HT-29 (cell line): ENCODE measurements around the gene COL23A1. TPM values are rescaled to one million over a fixed set of nuclear protein-coding genes. Genes with fewer than 3 reads are reported as not detected.
"Not testable (repeated sequence)": the region's sequence is repeated elsewhere in the genome, so short reads cannot be mapped to it uniquely, and the experiment has no call there.

ENCODE experiments used
- DNase-seq: peaks from one replicate; pipeline ENCODE4 v3.0.0-alpha.2; 2015; ENCODE audit warnings: low spot score
- total RNA-seq: library from RNA; depleted of rRNA; stranded (reverse); fragments of >200 nt; shearing (Covaris generic); gene quantifications from 2 replicates; pipeline ENCODE4 v1.2.3, GENCODE V29; 2014

The COL23A1 gene
- total RNA-seq, 1 experiment from 2014 or later = not detected

DNA sequence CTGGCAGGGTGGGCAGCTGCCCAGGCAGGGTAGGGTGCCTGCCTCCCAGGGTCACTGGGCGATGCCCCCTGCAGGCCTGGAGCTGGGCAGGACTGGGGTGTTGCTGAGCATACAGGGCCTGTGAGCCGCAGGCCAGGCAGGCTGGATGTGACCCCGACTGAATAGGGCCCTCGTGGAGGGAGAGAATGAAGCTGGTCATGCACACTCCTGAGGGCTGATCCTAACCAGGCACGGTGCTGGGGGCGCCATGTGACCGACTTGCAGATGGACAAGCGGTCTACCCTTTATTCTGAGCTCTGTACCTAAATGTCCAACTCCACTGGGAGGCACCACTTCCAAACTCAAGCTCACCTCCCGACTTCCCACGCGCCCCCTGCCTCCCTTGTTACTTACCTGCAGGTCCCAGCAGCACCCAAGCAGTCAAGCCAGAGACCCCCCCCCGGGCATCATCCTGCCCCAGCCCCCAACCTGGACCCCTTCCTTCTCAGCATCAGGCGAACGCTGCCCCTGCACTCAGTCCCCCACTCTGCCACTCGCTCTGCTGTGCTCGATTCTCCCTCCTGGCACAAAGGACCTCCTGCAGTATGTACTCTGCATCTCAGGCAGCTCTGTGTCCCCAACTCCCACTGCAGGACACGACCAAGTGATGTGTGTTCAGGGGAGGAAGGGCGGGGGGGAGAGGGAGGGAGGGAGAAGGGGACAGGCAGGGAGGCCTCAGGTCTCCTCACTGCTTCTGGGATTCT lies 280.8 kb downstream of the COL23A1 start:
- no peak for DNase-seq

- DNase-seq = no peak
These were observed 281.6 kb downstream of the COL23A1 start for GRCh38 chr5:178308541-178309092.

- no peak for DNase-seq
These were observed 282.7 kb downstream of the COL23A1 start for GRCh38 chr5:178307267-178308045.

GRCh38 chr5:178306430-178307225 lies 283.6 kb downstream of the COL23A1 start:
- DNase-seq = no peak

- DNase-seq = no peak
These were observed 284.4 kb downstream of the COL23A1 start for GRCh38 chr5:178305801-178306200.

DNA sequence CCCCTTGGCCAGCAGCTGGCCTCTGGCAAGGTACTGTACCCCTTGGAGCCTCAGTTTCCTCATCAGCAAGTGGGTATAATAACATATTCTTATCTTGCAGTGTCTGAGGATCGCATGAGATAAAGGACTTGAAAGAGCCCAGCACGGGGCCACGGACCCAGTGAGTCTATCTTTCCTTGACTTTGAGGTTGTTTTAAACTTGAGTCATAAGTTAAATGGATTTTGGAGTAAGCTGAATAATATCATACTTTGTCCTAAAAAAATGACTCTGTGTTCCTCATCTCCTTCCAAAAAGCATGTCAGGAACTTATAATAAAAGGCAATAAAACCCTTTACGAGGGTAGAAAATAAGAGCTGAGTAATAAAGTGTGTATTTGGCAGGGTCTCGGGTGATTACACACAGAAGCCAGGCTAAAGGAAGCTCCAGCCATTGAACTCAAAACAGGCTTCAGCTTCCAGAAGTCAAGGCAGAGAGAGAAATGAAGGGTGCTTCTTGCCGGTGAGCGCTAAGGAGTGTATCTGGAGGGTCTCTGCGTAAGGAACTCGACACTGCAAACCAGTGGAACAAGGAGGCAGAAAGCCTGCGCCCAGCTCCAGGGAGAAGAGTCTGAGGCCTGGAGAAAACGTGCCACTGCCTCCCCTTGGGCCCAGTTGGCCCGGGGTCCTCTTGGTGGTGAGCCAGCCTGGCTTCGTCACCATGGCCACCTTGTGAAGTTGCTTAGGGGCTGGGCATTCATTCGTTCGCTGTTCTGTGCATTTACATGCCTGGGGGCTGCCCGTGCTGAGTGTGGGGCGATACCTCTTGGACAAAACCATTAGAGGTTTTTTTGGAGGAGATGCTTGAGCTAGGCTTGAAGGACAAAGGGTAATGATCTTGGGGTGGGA lies 285.2 kb downstream of the COL23A1 start:
- DNase-seq = no peak

DNA sequence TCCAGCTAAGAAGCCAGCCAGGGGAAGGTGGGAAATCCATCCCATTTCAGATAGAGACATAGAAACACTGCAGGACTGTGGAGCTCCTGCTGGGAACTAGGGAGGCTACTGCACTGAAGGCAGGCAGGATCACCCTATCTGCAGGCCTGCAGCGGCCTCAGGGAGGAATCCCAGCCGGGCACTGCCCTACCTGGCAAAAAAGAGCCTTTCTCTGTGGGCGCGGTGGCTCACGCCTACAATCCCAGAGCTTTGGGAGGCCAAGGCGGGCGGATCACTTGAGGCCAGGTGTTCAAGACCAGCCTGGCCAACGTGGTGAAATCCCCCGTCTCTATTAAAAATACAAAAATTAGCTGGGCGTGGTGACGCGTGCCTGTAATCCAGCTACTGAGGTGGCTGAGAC lies 286.2 kb downstream of the COL23A1 start:
- DNase-seq = no peak

GRCh38 chr5:178302321-178302720 lies 287.9 kb downstream of the COL23A1 start:
- DNase-seq = not testable (repeated sequence)

- no peak for DNase-seq
These were observed 288.6 kb downstream of the COL23A1 start for GRCh38 chr5:178301641-178302040.

DNA sequence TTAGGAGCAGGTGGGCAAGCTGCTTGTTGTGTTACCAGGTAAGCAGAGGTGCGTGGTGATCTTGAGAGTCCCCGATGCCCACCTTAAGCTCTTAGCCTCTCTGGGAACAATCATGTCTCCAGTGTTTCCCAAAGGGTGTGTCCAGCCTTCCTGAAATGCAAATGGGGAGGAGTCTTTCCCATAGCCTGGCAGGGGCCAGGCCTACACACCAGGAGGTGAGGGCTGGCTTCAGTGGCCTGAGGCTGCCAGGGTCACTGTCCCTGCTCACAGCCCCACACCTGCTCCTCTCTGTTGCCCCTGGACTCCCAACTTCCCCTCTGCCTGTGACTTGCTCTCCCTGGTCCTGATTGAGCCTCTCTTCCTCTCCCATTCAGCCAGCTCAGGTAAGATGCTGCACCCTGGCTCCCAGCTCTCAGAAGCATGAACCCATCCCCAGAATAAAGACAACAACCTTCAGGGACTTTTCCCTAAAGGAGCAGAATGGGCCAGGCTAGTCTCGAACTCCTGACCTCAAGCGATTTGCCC lies 291.8 kb downstream of the COL23A1 start:
- no peak for DNase-seq

DNA sequence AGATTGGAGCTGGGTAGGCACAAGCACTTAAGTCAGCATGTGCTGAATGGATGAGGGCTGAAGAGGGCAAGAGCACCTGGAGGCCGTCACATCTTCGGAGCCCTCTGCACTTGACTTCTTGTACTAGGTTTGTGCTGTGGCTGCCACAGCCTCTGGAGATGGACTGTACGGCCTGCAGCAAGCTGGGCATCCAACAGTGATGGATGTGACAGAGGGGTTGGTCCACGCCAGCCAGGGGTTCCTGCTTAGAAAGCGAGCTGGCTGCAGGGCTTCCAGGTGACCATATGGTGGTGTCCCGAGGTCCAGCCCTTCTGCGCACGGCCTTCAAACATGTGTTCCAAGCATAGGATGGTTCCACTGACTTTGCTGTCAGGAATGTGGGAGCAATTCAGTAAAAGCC lies 292.4 kb downstream of the COL23A1 start:
- no peak for DNase-seq

DNA sequence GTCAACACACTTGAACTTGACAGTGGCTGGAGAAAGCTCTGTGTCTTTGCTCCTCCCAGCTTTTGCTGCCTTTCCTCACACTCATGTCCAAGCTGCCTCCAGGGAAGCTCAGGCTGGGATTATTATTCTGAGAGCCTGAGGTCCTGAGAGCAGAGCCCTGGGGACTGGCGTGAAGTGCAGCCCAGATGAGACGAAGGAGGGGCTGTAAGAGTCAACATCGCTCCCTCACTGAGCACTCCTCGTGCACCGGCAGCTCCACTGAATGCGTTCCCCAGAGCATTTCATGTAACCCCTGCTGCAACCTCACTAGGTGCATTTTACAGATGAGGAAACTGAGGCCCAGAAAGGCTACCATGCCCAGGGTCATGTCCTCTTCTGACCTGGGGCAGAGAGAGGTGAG lies 294.1 kb downstream of the COL23A1 start:
- no peak for DNase-seq

DNA sequence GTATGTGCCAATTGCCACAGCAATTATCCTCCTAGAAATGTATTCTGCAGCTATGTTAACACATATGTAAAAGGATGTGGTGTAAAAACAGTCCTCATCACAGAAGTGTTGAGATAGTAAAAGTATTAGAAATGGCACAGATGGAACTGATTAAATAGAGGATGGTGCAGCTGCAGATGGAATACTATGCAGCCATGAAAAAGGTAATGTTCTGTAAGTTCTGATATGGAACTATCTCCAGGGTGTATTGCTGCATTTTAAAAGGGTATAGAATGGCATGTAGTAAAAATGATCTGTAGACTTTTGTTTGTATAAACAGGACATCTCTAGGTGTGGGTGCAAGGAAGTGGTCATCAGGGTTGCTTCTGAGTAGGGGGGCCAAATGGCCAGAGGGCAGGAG lies 294.6 kb downstream of the COL23A1 start:
- no peak for DNase-seq

GRCh38 chr5:178293815-178294214 lies 296.4 kb downstream of the COL23A1 start:
- DNase-seq = no peak

GRCh38 chr5:178293400-178293799 lies 296.8 kb downstream of the COL23A1 start:
- no peak for DNase-seq

GRCh38 chr5:178292826-178293205 lies 297.4 kb downstream of the COL23A1 start:
- DNase-seq = no peak

GRCh38 chr5:178291969-178292825 lies 298.0 kb downstream of the COL23A1 start:
- no peak for DNase-seq

GRCh38 chr5:178291161-178291561 lies 299.0 kb downstream of the COL23A1 start:
- DNase-seq = no peak

- DNase-seq = no peak
These were observed 299.8 kb downstream of the COL23A1 start for GRCh38 chr5:178290376-178290775.

DNA sequence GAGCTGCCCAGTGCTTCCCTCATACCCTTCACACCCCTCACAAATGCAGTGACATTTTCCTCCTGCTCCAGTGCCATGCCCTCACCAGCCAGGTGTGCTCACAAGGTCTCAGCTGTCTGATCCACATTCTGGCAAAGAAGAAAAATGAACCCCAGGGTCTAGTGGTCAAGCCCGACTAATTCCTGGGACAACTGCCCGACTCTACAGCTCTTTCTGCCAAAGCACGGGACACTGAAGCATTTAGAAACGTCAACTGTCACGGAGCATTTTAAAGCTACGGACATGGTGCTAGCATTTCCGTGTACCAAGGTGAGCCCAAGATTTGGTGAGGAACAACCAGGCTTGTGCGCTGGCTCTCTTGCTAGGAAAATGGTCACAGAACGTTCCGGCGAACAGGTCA lies 300.8 kb downstream of the COL23A1 start:
- no peak for DNase-seq
